Sigmoid colon (tissue), 3 donors: ENCODE data around the gene E2F7.

ENCODE experiments used
- CTCF ChIP-seq, 4 experiments: fragments of 450-650 bp in 3 of 4; fragments of 200-600 bp in 1 of 4; IDR thresholded peaks; one replicate each; pipeline ENCODE4 v1.5.1; 2016 to 2019; ENCODE audit warnings: antibody characterized with exemption in 4 of 4, mild to moderate bottlenecking in 3 of 4, moderate library complexity in 2 of 4
- POLR2A ChIP-seq, 2 donors: fragments of 450-650 bp; IDR thresholded peaks; one replicate each; pipeline ENCODE4 v1.6.1; 2016; ENCODE audit warnings: antibody characterized with exemption in 2 of 2, mild to moderate bottlenecking in 2 of 2, moderate library complexity in 2 of 2

DNA sequence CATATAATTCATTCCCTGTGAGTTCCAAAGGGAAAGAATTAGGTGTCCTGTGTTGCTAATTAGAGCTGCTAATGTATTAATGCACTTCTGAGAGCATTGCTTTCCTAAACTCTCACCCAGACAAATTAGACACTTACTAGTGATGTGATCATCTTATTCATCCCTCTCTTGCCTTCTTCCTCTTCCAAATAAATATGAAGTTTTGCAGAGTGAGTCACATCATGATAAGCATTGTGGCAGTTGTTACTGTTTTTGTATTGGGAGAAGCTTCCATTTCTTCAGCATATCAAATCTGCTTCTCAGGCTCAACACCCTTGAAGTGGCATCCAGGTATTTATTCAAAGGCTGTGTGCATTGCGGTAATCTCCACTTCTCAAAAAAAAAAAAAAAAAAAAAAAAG is 37.3 kb upstream of the E2F7 start:
- TF ChIP-seq CTCF (IDR thresholded peaks at IDR 0.05) (no peak), POLR2A (IDR thresholded peaks at IDR 0.05) (no peak)
